GM18511 (cell line): ENCODE data around the gene SLC51B.

Source experiments
- ATAC-seq: cut with Tn5 transposase; IDR thresholded peaks from one replicate; pipeline ENCODE4 v1.9.1; 2021; ENCODE audit warnings: mild to moderate bottlenecking, moderate library complexity; ENCODE audit not compliant: unreplicated experiment

SLC51B gene

DNA sequence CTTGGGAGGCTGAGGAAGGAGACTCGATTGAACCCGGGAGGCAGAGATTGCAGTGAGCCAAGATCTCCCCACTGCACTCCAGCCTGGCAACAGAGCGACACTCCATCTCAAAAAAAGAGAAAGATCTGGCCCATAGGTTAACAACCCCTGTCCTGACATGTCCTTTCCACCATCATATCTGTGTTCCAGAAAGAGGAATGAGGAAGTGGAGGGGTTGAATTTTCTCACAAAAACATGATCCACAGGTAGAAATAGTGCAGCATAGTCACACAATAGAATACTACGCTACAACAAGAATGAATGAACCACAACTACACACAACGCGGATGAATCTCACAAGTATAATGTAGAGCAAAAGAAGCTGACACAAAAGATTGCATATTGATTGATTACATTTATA lies 4.7 kb upstream of the SLC51B start:
- ATAC-seq: no peak

DNA sequence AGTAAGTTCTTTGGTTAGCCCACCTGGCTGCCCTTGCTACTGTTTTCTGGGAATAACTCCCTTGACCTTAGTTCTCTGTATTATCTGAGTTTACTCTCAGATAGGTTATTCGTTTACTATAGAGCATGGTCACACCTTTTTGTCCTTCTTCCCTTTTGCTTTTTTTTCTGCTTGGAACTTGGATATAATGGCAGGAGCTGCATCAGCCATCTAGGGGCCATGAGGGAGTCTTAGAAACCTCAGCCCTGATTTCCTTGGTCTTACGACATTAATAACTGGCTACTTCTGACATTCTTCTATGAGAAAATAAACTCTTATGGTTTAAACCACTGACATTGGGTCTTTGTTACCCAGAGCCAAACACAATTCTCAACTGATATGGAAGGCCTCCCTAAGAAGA lies 3.4 kb upstream of the SLC51B start:
- no peak for ATAC-seq

DNA sequence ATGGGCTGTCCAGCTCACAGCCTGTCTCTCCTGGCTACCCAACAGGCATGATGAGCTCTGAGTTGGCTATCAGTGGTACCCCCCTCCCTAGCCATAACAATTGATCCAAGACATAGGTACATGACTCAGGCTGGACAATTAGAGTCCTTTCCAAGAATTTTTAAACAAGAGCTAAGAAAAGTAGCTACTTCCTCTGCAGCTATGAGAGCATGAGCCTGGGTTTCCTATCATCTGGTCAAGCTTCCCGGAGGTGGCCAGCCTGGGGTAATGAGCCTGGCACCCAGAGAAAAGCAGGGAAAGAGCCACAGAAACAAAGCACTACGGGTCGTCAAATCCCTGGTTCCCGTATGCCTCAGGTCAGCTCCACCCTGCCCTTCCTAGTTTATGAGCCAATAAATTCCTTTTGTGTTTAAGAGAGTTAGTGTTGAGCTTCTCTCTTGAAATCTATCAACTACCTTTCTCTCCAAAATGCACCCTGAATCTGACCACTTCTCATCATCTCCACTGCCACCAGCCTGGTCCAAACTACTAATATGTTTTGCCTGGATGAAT lies 2.3 kb upstream of the SLC51B start:
- ATAC-seq: no peak

DNA sequence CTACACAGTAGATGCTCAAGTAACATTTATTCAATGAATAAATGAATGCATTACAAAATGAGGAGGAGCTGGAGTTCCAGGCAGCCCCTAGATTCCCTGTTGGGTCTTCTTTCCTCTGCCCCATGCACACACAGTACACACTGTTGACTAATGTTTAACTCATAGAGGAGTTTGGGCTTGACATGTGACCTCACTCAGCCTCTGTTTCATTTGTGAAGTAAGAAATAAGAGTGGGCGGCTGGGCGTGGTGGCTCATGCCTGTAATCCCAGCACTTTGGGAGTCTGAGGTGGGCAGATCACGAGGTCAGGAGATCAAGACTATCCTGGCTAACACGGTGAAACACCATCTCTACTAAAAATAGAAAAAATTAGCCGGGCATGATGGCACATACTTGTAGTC lies 969 bp upstream of the SLC51B start:
- ATAC-seq: peak; percentile 68

DNA sequence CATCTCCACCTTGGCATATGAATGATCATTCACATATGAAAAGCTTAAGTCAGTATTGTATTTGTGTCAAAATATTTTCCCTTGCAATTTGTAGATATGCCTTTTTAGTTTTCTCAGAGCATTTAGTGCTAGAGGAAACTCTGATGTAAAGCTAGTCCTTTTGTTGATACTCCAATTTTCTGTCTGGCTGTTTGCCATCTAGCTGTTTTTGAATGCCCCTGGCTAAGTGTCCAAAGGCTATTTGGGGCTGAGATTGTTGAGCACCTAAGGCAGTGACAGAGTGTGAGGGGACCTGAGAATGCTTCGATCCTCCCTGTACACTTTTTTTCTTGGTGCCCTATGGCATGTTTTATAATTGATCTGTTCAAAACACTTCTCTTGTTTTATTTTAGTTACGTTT lies 3.1 kb downstream of the SLC51B start:
- ATAC-seq: no peak

DNA sequence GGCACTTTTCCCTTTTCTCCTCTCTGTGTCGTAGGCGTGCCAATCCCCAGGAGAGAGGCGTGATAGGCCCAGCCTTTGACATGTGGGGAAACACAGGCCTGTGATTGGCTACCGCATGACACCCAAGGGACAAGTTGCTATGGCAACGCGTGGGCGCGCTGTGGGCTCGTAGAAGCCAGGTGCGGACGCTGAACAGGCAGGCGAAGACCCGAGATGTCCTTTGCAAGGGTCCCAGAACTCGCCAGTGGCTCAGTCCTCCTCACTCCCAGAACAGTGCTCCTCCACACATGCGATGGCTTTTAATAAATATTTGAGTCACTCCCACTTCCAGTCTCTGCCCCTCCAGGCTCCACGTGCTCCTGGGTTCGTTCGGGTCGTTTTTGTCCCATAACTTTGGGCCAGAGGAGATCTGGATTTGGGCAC lies 4.2 kb downstream of the SLC51B start:
- peak; percentile 84 for ATAC-seq

DNA sequence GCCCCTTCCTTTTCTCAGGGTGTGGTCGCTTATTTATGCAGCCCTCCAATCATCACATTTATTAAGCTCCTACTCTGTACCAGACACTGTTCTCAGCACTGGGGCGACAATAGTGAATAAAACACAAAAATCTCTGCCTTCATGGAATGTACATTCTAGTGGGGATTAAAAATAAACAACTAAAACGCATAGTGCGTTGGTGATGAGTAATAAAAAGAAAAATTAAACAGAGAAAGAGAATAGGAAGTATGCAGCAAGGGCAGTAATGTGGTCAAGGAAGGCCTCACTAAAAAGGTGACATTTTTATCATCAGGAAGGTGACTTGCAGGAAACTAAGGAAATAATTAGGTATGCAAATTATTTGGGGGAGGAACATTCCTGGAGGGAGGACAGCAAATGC lies 5.1 kb downstream of the SLC51B start:
- ATAC-seq: no peak

DNA sequence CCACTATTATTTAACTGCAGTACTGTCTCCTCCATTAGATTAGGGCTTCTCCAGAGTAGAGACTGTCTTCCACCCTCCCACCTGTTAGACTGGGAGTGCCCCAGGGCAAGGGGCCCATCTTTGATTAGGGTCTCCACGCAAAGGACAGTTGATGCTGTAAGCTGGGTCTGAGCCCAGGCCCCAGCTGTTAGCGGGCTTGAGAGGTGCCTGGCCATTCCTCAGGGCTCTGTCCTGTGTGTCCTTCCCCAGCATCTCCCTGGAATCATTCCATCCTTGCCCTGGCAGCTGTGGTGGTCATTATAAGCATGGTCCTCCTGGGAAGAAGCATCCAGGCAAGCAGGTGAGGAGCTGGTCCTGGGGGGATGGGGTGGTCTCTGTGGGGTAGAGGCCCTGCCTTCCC lies 6.1 kb downstream of the SLC51B start:
- ATAC-seq: no peak

DNA sequence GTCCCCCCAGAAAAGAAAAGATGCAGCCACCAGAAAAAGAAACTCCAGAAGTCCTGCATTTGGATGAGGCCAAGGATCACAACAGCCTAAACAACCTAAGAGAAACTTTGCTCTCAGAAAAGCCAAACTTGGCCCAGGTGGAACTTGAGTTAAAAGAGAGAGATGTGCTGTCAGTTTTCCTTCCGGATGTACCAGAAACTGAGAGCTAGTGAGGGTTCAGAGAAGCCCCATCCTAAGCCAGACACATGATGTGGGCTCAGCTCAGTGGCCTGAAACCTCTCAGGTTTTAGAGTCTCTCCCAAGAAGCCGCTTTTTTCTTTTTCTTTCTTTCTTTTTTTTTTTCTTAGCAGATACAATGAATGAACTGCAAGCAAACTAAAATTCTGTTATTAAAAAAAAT lies 7.8 kb downstream of the SLC51B start:
- ATAC-seq: no peak

DNA sequence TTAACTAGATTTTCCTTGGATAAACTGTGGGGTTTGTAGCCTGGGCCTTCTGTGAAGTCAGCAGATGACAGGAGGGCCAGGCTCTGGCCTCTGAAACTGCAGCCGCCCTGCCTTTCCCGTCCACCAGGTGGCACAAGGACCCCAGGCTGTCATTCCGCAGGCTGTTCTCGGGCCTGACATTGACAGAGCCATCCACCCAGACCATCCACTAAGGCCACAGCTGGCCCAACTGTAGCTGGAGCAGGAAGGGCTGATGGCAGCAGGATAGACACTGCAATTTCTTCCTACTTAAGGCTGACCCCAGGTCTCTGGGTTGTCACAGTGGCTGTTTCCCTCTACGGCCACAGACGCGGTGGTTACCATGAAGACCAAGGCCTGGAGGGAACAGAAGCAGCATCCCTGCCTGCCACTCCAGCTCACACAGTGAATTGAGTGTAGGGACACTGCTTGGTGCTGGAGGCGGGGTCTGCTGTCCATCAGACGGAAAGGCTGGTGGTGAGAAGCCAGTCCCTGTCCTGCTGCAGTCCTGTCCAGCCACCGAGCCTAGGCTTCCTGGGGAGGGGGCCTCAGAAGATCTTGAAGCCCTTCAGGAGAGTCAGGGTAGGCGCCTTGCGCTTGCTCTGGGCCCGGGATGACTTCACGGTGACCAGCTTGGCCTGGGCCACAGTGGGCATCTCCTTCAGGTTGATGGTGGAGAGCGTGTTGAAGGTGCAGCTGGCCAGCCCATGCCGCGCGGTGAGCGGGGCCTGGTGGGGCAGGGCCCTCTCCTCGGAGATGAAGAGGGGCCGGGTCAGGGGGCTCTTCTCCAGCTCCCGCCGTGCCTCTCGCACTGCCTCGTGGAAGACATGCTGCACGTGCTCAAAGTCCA lies 9.4 kb downstream of the SLC51B start:
- ATAC-seq: no peak

DNA sequence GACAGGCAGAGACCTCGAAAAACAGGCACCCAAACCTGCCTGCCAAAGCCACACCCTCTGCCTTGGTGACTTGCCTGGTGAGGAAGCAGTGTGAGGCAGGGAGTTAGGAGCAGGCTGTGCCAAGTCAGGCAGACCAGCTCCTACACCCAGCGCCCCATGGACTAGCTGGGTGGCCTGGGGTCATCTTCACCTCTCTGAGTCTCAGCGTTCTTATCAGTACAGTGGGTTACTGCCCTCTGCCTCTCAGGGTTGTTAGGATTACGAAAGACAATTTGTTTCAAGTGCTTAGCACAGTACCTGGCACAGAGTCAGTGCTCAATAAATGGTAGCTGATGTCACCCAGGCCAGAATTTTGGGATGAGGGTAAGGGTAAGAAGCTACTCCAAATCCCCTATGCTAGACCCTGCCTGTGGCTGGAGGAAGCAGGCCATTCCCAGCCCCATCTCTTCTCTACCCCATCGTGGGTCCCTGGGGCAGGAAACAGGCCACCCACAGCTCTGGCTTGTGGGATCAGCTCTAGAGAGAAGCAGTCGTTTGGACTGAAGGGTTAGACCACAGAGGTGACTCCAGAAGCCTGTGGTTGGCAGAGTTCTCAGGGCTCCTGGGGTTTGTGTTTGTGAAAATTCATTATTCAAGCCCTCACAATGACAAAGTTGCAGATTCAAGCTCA lies 10.1 kb downstream of the SLC51B start:
- ATAC-seq: no peak

DNA sequence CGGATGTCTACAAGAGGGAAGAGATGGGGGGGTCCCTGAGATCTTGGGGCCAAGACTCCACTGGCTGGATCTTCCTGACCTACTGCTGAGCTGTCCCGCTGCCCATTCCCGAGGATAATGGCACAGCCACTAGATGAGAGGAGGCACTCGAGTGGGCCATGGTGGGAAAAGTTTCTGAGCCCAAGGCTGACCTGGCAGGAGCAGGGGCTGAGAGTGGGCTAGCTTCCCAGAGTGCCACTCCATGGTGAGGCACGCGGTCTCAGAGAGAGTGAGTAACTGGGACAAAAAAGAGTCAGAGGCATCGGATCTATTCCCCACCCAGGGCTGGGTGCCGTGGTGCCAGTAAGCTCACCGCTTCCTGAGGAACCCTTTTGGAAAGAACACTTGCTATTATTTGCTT lies 10.9 kb downstream of the SLC51B start:
- ATAC-seq: no peak

DNA sequence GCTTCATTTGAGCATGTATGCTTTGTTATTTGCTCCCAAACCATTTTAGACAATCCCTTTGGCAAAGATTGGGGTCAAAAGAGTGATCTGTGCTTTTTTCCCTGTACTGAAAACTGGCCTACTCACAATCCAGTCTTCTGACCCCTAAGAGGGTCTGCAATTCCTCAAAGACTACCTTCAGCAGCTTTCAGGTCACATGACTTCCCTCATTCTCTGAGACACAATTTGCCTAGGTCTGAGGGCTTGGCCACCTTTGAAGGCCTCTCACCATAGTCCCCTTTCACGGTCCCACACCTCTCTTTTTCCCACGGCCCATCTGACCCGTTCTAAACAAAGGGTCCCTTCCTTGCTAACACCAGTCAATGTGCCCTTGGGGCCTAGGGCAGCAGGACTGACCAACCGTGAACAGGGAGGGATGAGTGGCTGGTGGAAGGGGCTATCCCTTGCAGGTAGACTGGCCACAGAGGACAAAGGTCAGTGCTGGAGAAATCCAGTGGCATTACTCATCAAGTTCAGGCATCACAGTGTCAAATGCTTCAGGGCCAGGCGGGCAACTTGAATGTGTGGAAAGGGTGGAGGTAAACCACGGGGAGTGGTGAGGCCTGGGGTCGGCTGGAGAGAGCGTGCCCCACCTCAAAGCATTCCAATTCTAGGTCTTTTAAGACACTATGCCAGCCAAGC lies 11.8 kb downstream of the SLC51B start:
- no peak for ATAC-seq

DNA sequence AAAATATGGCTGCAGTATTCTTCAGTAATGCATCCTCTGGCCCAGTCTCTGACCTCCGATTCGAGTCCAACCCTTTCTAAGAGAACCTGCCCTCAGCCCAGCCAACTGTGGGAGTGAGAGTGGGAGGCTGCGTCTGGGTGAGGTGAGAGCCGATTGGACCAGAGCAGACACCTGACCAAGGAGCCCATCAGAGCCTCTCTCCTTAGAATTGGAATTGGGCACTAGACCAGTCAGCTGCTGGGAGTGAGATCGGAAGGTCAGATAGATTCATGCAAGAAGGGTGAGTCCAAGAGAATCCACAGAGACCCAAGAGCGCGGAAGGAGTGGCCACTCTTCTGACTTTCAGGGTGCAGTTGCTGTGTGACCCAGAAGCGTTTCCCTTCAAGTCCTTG lies 12.4 kb downstream of the SLC51B start:
- no peak for ATAC-seq

DNA sequence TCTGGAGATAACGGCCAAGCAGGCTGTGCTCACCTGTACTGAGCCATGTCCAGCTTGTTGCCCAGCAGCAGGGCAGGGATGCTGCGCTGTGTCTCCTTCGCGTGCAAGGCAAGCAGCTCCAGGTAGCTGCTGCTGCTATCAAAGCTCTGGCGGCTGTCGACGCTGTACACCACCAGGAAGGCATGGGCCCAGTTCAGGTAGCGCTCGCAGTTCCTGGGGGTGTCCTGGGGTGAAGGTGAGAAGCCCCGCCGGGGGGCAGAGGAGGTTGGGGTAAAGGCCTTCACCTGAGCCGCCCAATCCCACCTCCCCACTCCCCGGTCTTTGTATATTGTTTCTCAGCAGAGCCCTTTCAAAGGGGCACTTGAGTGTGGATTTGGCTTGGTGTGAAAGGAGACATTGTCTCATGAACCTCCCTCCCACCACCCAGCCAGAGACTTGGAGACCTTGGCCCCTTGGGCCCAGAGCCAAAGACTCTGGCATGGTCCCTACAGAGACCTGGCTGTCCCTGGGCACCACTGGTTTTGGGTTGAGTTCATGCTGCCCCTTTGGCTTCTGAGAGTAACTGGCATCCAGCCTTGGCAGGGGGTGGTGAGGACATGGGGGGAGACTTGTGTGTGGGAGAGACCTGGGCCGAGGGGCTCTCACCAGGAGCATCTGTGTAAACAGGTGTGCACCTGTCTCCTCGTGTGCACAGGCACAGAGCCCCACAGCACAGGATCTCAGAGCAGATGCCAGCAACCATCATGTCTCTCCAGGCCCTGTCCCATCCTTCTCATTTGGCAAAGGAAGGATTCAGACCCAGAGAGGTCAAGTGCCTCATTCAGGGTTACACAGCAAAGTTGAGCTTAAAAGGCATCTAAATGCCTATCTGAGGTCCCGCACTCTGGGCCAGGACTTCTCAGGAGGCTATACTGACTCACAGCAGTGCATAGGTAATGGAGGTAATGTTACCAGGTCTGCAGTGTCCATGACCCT lies 13.5 kb downstream of the SLC51B start:
- ATAC-seq: no peak

DNA sequence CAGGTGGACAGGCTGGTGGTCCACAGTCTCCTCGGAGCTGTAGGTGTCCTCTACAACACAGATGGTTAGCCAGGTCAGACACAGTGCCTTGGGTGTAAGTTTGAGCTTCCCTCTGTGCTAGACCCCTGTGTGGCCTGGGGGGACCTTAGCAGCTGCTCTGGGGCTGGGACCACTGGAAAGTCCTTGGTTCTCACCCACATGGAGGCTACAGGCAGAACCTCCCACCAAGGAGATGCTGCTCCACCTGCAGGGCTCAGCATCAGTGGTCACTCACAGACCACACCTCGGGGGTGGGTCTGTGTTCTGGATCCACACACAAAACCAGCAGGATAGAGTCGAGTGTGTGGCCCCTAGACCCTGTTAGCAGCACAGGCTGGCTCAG lies 14.2 kb downstream of the SLC51B start:
- no peak for ATAC-seq

DNA sequence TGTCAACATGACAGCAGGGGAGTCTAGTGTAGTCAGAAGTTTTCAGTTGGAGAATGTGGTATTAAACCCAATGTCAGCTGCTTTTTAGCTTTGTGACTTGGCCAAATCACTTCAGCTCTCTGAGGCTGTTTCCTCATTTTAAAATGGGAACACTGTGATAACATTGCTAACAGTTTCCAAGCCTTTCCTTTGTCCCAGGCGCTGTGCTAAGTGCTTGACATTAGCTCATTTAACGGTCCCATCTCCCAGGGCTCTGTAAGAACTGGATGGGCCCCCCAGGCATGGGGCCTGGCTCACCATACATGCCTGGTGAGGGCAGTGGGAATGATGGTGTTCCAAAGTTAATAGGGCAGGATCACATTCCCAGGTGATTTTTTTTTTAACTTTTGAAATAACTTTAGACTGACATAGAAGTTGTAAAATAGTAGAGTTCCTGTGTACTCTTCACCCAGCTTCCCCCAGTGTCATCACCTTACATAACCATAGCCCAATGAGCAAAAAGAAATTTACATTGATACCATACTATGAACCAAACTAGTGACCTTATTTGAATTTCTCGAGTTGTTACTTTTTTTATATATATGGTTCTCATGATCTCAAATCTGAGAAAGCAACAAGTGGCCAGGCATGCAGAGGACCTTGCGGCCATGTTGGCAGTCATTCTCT lies 14.9 kb downstream of the SLC51B start:
- ATAC-seq: no peak

DNA sequence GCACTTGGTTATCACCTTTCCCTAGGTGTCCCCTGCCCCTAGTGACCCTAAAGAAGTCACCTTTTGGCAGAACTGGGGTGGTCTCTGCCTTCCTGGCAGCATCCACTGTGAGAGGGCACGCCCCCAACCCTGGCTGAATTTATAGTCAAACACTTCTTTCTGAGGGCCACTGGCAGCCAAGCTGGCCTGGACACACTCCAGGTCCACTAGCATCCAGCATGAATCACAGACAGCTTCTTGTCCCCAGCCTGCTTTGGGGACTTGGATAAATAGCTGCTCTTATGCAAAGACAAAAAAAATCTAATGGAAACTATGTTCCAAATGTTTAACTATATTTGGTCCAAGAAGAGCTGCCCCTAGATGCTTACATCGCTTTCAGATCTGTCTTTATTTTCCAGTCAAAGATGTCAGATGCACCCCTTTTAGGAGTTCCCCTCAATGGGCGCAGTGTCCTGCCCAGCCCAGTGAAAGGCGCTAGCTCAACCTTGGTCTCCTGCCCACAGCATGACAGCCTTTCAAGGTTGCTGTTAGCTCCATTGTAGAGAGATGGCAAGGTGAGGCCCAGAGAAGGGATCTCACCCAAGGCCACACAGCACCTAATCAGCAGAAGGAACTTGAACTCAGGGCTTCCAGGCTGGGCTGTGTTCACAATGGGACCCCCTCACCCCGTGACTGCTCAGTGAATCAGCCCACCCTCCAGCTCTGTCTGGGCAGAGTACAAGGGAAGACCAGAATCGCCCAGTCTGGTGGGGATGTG lies 15.6 kb downstream of the SLC51B start:
- ATAC-seq: no peak

DNA sequence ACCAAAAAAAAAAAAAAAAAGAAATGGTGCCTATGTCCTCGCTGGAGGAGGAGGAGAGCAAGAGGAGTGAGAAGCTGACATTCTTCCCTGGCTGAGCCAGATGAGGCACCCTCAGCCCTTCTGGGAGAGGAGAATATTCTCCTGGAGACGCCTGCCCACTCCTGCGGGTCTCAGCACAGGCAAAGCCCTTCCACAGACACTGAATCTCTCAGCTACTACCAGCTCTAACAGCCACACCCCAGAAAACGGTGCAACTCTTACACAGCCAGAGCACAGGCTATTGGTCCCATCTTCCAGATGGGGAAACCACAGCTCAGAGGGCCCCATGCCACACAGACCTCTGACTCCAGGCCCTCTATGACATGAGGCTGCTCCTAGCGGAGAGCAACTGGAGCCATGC lies 16.9 kb downstream of the SLC51B start:
- ATAC-seq: no peak
